Stimulated activated CD4-positive, alpha-beta T cell treated with anti-CD3 and anti-CD28 coated beads, TNF-alpha, amount 100 ng/mL, for 4 hours (primary cell): ENCODE measurements around the gene COL13A1.

Source experiments
- DNase-seq, 3 experiments: peaks; one replicate each; pipeline ENCODE4 v3.0.0-alpha.2; 2020; ENCODE audit warnings: low read depth in 3 of 3

COL13A1 gene

GRCh38 chr10:69906425-69906824 is 104.7 kb downstream of the COL13A1 start:
- DNase-seq, result no peak

GRCh38 chr10:69907517-69907916 is 105.8 kb downstream of the COL13A1 start:
- no peak for DNase-seq

GRCh38 chr10:69908124-69908523 is 106.4 kb downstream of the COL13A1 start:
- DNase-seq, result no peak

- DNase-seq, result no peak
Observed at GRCh38 chr10:69910561-69910960, 108.9 kb downstream of the COL13A1 start.

- DNase-seq, result no peak
Observed at GRCh38 chr10:69911613-69912528, 110.2 kb downstream of the COL13A1 start.

GRCh38 chr10:69912589-69912988 is 110.9 kb downstream of the COL13A1 start:
- DNase-seq, result no peak

- DNase-seq, result no peak
Observed at GRCh38 chr10:69913606-69914382, 112.1 kb downstream of the COL13A1 start.

GRCh38 chr10:69914398-69915214 is 112.9 kb downstream of the COL13A1 start:
- peak; percentile 4 to 27 (median 11) for DNase-seq

- DNase-seq, result no peak
Observed at GRCh38 chr10:69915215-69915560, 113.5 kb downstream of the COL13A1 start.

- DNase-seq, result no peak
Observed at GRCh38 chr10:69916118-69916517, 114.4 kb downstream of the COL13A1 start.

- no peak for DNase-seq
Observed at GRCh38 chr10:69918036-69918435, 116.3 kb downstream of the COL13A1 start.

GRCh38 chr10:69919250-69919649 is 117.5 kb downstream of the COL13A1 start:
- DNase-seq, result no peak

- DNase-seq, result no peak
Observed at GRCh38 chr10:69925111-69925510, 123.4 kb downstream of the COL13A1 start.

GRCh38 chr10:69928339-69928738 is 126.6 kb downstream of the COL13A1 start:
- DNase-seq, result no peak

- DNase-seq, result no peak
Observed at GRCh38 chr10:69929575-69929974, 127.9 kb downstream of the COL13A1 start.

- DNase-seq, result no peak
Observed at GRCh38 chr10:69934768-69935167, 133.1 kb downstream of the COL13A1 start.

GRCh38 chr10:69936091-69936490 is 134.4 kb downstream of the COL13A1 start:
- DNase-seq, result no peak

GRCh38 chr10:69938541-69938991 is 136.9 kb downstream of the COL13A1 start:
- no peak for DNase-seq

- DNase-seq, result no peak
Observed at GRCh38 chr10:69939061-69939460, 137.4 kb downstream of the COL13A1 start.

GRCh38 chr10:69939481-69939880 is 137.8 kb downstream of the COL13A1 start:
- DNase-seq, result no peak

- no peak for DNase-seq
Observed at GRCh38 chr10:69941730-69942129, 140.0 kb downstream of the COL13A1 start.

- no peak for DNase-seq
Observed at GRCh38 chr10:69943292-69943820, 141.7 kb downstream of the COL13A1 start.
